ENCODE data around the gene NRP1.

The NRP1 gene

GRCh38 chr10:33298893-33299292, 35.6 kb downstream of the NRP1 start:
- Histone ChIP-seq H4K12ac (ENCODE audit: low read depth, low read length) (no peak overlapping the region), H3K4me1 (ENCODE audit: control insufficient read depth in 1 of 2, insufficient read depth in 2 of 2, low read length in 2 of 2) (no peaks in the 10 kb centered on the region), H2BK120ac (ENCODE audit: insufficient read depth, low read length, poor library complexity) (no peak overlapping the region), H3K18ac (ENCODE audit: low read length) (no peak overlapping the region), H3K79me1 (ENCODE audit: low read length) (no peaks in the 10 kb centered on the region), H3K23ac (ENCODE audit: low read length) (peak overlapping the region; percentile 48), H3K27me3 (ENCODE audit: insufficient read depth, low read length) (no peaks in the 10 kb centered on the region), H2BK5ac (ENCODE audit: low read depth, low read length, poor library complexity) (no peak overlapping the region), H2AK5ac (ENCODE audit: low read length) (no peak overlapping the region), H3K4ac (ENCODE audit: low read depth, low read length) (no peak overlapping the region), H3K9me3 (ENCODE audit: insufficient read depth, low read depth, low read length) (no peaks in the 10 kb centered on the region), H3K9ac (ENCODE audit: low read length) (no peak overlapping the region), H3K4me2 (ENCODE audit: low read length) (no peak overlapping the region), H3K27ac (ENCODE audit: low read depth, low read length) (no peak overlapping the region), H3K14ac (ENCODE audit: low read length) (no peak overlapping the region), H4K91ac (ENCODE audit: low read depth, low read length) (no peak overlapping the region), H2BK12ac (ENCODE audit: low read length) (no peak overlapping the region), H2AFZ (ENCODE audit: insufficient read depth, low read length, poor library complexity) (no peak overlapping the region), H3K36me3 (ENCODE audit: control insufficient read depth in 1 of 2, insufficient read depth in 2 of 2, low read length in 2 of 2) (peaks cover 8% of the 10 kb centered on the region in 2 experiments), H3K4me3 (ENCODE audit: low read depth, low read length) (no peak overlapping the region), H3K79me2 (ENCODE audit: control insufficient read depth, insufficient read depth, low read length, poor library complexity) (no peaks in the 10 kb centered on the region), H4K8ac (ENCODE audit: low read depth, low read length) (no peak overlapping the region)
- no peak for DNase-seq
- WGBS (ENCODE audit: extremely low coverage, insufficient coverage, insufficient read length): no CpG with 5 or more reads among the region's 2 CpGs

- H2BK12ac ChIP-seq (ENCODE audit: low read length): no peak overlapping the region
- H3K36me3 ChIP-seq (ENCODE audit: control insufficient read depth in 1 of 2, insufficient read depth in 2 of 2, low read length in 2 of 2): peaks cover 8% of the 10 kb centered on the region in 2 experiments
These were observed 36.4 kb downstream of the NRP1 start for GRCh38 chr10:33298110-33298509.

GRCh38 chr10:33295851-33296250, 38.6 kb downstream of the NRP1 start:
- DNase-seq: no peak
- Histone ChIP-seq H3K4me1 (ENCODE audit: control insufficient read depth in 1 of 2, insufficient read depth in 2 of 2, low read length in 2 of 2) (peaks cover 3% of the 10 kb centered on the region in 2 experiments), H3K4ac (ENCODE audit: low read depth, low read length) (no peak overlapping the region), H3K9me3 (ENCODE audit: insufficient read depth, low read depth, low read length) (no peaks in the 10 kb centered on the region), H4K8ac (ENCODE audit: low read depth, low read length) (no peak overlapping the region), H3K79me1 (ENCODE audit: low read length) (peaks cover 4% of the 10 kb centered on the region), H3K27ac (ENCODE audit: low read depth, low read length) (no peak overlapping the region), H3K4me2 (ENCODE audit: low read length) (no peak overlapping the region), H3K27me3 (ENCODE audit: insufficient read depth, low read length) (no peaks in the 10 kb centered on the region), H3K79me2 (ENCODE audit: control insufficient read depth, insufficient read depth, low read length, poor library complexity) (peaks cover 2% of the 10 kb centered on the region), H2BK12ac (ENCODE audit: low read length) (no peak overlapping the region), H3K23ac (ENCODE audit: low read length) (no peak overlapping the region), H3K9ac (ENCODE audit: low read length) (no peak overlapping the region), H2BK120ac (ENCODE audit: insufficient read depth, low read length, poor library complexity) (no peak overlapping the region), H3K18ac (ENCODE audit: low read length) (no peak overlapping the region), H4K91ac (ENCODE audit: low read depth, low read length) (no peak overlapping the region), H2BK5ac (ENCODE audit: low read depth, low read length, poor library complexity) (no peak overlapping the region), H4K12ac (ENCODE audit: low read depth, low read length) (no peak overlapping the region), H3K4me3 (ENCODE audit: low read depth, low read length) (no peak overlapping the region), H2AK5ac (ENCODE audit: low read length) (no peak overlapping the region), H2AFZ (ENCODE audit: insufficient read depth, low read length, poor library complexity) (no peak overlapping the region), H3K36me3 (ENCODE audit: control insufficient read depth in 1 of 2, insufficient read depth in 2 of 2, low read length in 2 of 2) (peaks cover 5 to 8% of the 10 kb centered on the region in 2 experiments), H3K14ac (ENCODE audit: low read length) (no peak overlapping the region)
- WGBS (ENCODE audit: extremely low coverage, insufficient coverage, insufficient read length): no CpG with 5 or more reads among the region's 2 CpGs

More at GRCh38 chr10:33298110-33298509, 36.4 kb downstream of the NRP1 start:
- no peak overlapping the region for H2BK120ac ChIP-seq (ENCODE audit: insufficient read depth, low read length, poor library complexity)
- H4K91ac ChIP-seq (ENCODE audit: low read depth, low read length): no peak overlapping the region
- peaks cover 2% of the 10 kb centered on the region for H3K79me2 ChIP-seq (ENCODE audit: control insufficient read depth, insufficient read depth, low read length, poor library complexity)
- no peaks in the 10 kb centered on the region for H3K79me1 ChIP-seq (ENCODE audit: low read length)
- no CpG with 5 or more reads among the region's 6 CpGs for WGBS (ENCODE audit: extremely low coverage, insufficient coverage, insufficient read length)
- no peak for DNase-seq
- no peak overlapping the region for H4K12ac ChIP-seq (ENCODE audit: low read depth, low read length)
- H2AFZ ChIP-seq (ENCODE audit: insufficient read depth, low read length, poor library complexity): no peak overlapping the region
- H2BK5ac ChIP-seq (ENCODE audit: low read depth, low read length, poor library complexity): no peak overlapping the region
- H3K27me3 ChIP-seq (ENCODE audit: insufficient read depth, low read length): no peaks in the 10 kb centered on the region
- H2AK5ac ChIP-seq (ENCODE audit: low read length): no peak overlapping the region
- no peak overlapping the region for H3K4ac ChIP-seq (ENCODE audit: low read depth, low read length)
- no peak overlapping the region for H4K8ac ChIP-seq (ENCODE audit: low read depth, low read length)
- no peak overlapping the region for H3K27ac ChIP-seq (ENCODE audit: low read depth, low read length)
- H3K18ac ChIP-seq (ENCODE audit: low read length): no peak overlapping the region
- H3K4me2 ChIP-seq (ENCODE audit: low read length): no peak overlapping the region
- no peak overlapping the region for H3K23ac ChIP-seq (ENCODE audit: low read length)
- H3K4me1 ChIP-seq (ENCODE audit: control insufficient read depth in 1 of 2, insufficient read depth in 2 of 2, low read length in 2 of 2): no peaks in the 10 kb centered on the region
- H3K9ac ChIP-seq (ENCODE audit: low read length): no peak overlapping the region
- no peak overlapping the region for H3K14ac ChIP-seq (ENCODE audit: low read length)
- H3K4me3 ChIP-seq (ENCODE audit: low read depth, low read length): no peak overlapping the region
- H3K9me3 ChIP-seq (ENCODE audit: insufficient read depth, low read depth, low read length): no peaks in the 10 kb centered on the region

GRCh38 chr10:33293531-33294170, 40.8 kb downstream of the NRP1 start:
- no peak overlapping the region for H3K23ac ChIP-seq (ENCODE audit: low read length)
- H2BK120ac ChIP-seq (ENCODE audit: insufficient read depth, low read length, poor library complexity): no peak overlapping the region
- H2BK5ac ChIP-seq (ENCODE audit: low read depth, low read length, poor library complexity): no peak overlapping the region
- H4K12ac ChIP-seq (ENCODE audit: low read depth, low read length): no peak overlapping the region
- no peaks in the 10 kb centered on the region for H3K27me3 ChIP-seq (ENCODE audit: insufficient read depth, low read length)
- no peaks in the 10 kb centered on the region for H3K9me3 ChIP-seq (ENCODE audit: insufficient read depth, low read depth, low read length)
- peaks cover 8% of the 10 kb centered on the region for H3K79me1 ChIP-seq (ENCODE audit: low read length)
- peak overlapping the region; percentile 1 for H4K8ac ChIP-seq (ENCODE audit: low read depth, low read length)
- no peak for DNase-seq
- no peak overlapping the region for H2AFZ ChIP-seq (ENCODE audit: insufficient read depth, low read length, poor library complexity)
- H3K36me3 ChIP-seq (ENCODE audit: control insufficient read depth in 1 of 2, insufficient read depth in 2 of 2, low read length in 2 of 2): peaks cover 5 to 8% of the 10 kb centered on the region in 2 experiments
- no peak overlapping the region for H3K4ac ChIP-seq (ENCODE audit: low read depth, low read length)
- H2AK5ac ChIP-seq (ENCODE audit: low read length): no peak overlapping the region
- no CpG with 5 or more reads among the region's 14 CpGs for WGBS (ENCODE audit: extremely low coverage, insufficient coverage, insufficient read length)
- no peak overlapping the region for H2BK12ac ChIP-seq (ENCODE audit: low read length)
- H3K4me2 ChIP-seq (ENCODE audit: low read length): no peak overlapping the region
- H3K4me3 ChIP-seq (ENCODE audit: low read depth, low read length): no peak overlapping the region
- H3K18ac ChIP-seq (ENCODE audit: low read length): no peak overlapping the region
- H3K27ac ChIP-seq (ENCODE audit: low read depth, low read length): no peak overlapping the region
- no peak overlapping the region for H3K9ac ChIP-seq (ENCODE audit: low read length)
- H3K4me1 ChIP-seq (ENCODE audit: control insufficient read depth in 1 of 2, insufficient read depth in 2 of 2, low read length in 2 of 2): peaks cover 5% of the 10 kb centered on the region in 2 experiments
- no peak overlapping the region for H4K91ac ChIP-seq (ENCODE audit: low read depth, low read length)
- H3K79me2 ChIP-seq (ENCODE audit: control insufficient read depth, insufficient read depth, low read length, poor library complexity): peaks cover 2% of the 10 kb centered on the region
- H3K14ac ChIP-seq (ENCODE audit: low read length): no peak overlapping the region
